AG04450 (cell line): ENCODE measurements around the gene SPON1. TPM values are rescaled to one million over a fixed set of nuclear protein-coding genes. Genes with fewer than 3 reads are reported as not detected.
"Not testable (repeated sequence)": the region's sequence is repeated elsewhere in the genome, so short reads cannot be mapped to it uniquely, and the experiment has no call there.

Experiments
- CTCF ChIA-PET: fragments of 300-600, 350-600 bp; formaldehyde crosslinking; extraction: SDS; loops from one replicate; lab custom pipeline; 2022; ENCODE audit warnings: antibody characterized with exemption, inconsistent platforms; lab: Charles Lee
- POLR2A ChIA-PET: fragments of 350-600 bp; formaldehyde crosslinking; extraction: SDS; loops from one replicate; lab custom pipeline; 2021; ENCODE audit warnings: antibody characterized with exemption, inconsistent platforms; lab: Yijun Ruan, JAX
- DNase-seq: peaks from one replicate; pipeline ENCODE4 v3.0.0-alpha.2; 2011; ENCODE audit warnings: low read depth, low spot score
- H3K27ac ChIP-seq: one replicate; pipeline ENCODE4 v1.5.1; 2012; ENCODE audit warnings: low read depth, low read length, control low read depth
- H3K27me3 ChIP-seq: one replicate; pipeline ENCODE4 v1.6.0; 2012; ENCODE audit warnings: low read length; ENCODE audit not compliant: control insufficient read depth, insufficient read depth
- H3K4me3 ChIP-seq: 2 replicates; pipeline ENCODE4 v1.5.1; 2011; ENCODE audit warnings: mild to moderate bottlenecking, low read depth, low read length, control low read depth
- H3K9me3 ChIP-seq: 2 replicates; pipeline ENCODE4 v1.5.1; 2012; ENCODE audit warnings: low read length; ENCODE audit not compliant: control insufficient read depth, insufficient read depth
- CTCF ChIP-seq: IDR thresholded peaks from 2 replicates; pipeline ENCODE4 v1.5.1; 2011; ENCODE audit warnings: low read depth, low read length, control low read depth, inconsistent platforms
- polyA plus RNA-seq: library from polyadenylated mRNA; depleted of rRNA; stranded (reverse); fragments of >200 nt; gene quantifications from 2 replicates; pipeline ENCODE4 v1.2.3, GENCODE V29; 2011

Gene SPON1
- polyA plus RNA-seq, 1 experiment: 0.53 TPM

DNA sequence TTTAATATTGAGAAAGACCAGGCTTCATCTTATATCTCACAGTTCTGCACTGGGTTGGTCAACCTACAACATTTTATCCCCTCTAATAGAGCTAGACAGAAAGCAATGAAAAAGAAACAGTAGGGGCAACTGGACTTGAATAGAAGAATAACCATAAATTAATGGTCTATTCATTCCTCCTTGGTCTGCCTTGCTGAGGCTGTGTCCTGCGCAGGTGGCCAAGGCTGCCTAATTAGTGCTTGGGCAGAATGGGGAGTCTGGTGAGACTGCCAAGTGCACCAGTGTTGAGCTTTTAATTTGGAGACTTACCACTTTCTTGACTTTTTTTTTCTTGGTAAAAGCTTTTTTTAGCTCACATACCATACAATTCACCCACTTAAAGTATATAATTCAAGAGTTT is 35.0 kb upstream of the SPON1 start:
- TF ChIP-seq CTCF: no peak
- CTCF ChIA-PET: interaction anchor here (1.2 kb wide), 1 partner anchor 221 kb away, joined by 4 read pairs; no protein-coding TSS in a partner anchor
- no peak for DNase-seq
- no peaks in the 10 kb centered on the region for H3K9me3 ChIP-seq
- H3K4me3 ChIP-seq: no peak overlapping the region
- POLR2A ChIA-PET: no interaction called here
- H3K27me3 ChIP-seq: peaks cover 17% of the 10 kb centered on the region
- H3K27ac ChIP-seq: no peak overlapping the region

DNA sequence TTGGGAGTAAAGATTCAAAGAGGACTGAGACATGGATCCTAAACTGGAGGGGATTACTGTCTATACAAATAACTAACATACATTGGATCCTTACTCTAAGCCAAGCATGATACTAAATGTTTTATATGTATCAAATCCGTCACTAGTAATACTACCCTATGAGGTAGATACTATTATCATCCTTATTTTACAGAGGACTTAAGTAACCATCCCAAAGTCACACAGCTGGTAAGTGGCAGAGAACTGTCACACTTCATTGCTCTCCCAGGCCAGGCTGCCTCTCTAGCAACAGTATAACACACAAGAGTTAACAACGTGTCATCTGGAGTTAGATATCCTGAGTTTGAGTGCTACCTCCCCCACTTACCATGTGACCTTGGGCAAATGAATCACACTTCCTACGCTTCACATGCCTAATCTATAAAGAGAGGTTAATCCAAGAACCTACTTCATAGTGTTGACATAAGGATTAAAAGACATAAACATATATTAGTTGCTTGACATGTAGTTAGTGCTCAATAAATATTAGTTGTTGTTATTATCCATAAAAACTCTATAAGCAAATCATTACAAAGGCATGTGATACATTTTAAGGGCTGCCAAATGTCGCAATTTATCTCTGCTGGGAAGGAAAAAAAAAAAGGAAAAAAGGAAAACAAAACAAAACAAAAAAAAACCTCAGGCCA is 33.8 kb upstream of the SPON1 start:
- Histone ChIP-seq H3K4me3 (no peak overlapping the region), H3K27ac (no peak overlapping the region), H3K9me3 (no peaks in the 10 kb centered on the region), H3K27me3 (peaks cover 11% of the 10 kb centered on the region)
- CTCF ChIA-PET: no interaction called here
- TF ChIP-seq CTCF: no peak
- POLR2A ChIA-PET: no interaction called here
- DNase-seq: no peak

GRCh38 chr11:13929395-13929891 is 33.1 kb upstream of the SPON1 start:
- Histone ChIP-seq H3K27ac (no peak overlapping the region), H3K9me3 (no peaks in the 10 kb centered on the region), H3K27me3 (peaks cover 11% of the 10 kb centered on the region), H3K4me3 (no peak overlapping the region)
- ChIA-PET CTCF (interaction anchor here (0.9 kb wide), 1 partner anchor 220 kb away, joined by 3 read pairs; no protein-coding TSS in a partner anchor), POLR2A (no interaction called here)
- no peak for DNase-seq
- no peak for TF ChIP-seq CTCF

DNA sequence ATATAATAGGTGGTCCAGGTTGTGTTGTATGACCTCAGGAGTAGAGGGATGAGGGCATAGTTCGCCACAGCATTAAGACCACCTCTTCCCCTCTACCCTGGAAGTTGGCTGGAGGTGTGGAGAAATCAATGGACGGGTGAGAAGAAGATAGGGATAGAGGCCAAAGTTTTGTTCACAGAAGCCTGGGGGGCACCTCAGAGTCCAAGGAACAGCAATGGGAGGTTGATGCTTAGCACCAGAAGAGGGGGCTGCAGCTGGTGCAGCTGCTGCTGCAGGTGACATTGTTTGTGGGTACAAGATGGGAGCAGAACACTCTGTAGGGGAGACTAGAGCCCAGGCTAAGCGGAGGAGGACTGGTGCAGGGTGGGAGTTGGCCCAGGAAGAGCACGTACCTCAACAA is 31.2 kb upstream of the SPON1 start:
- H3K27me3 ChIP-seq: peaks cover 11% of the 10 kb centered on the region
- ChIA-PET POLR2A (no interaction called here), CTCF (no interaction called here)
- no peak for TF ChIP-seq CTCF
- H3K9me3 ChIP-seq: no peaks in the 10 kb centered on the region
- no peak for DNase-seq
- H3K27ac ChIP-seq: no peak overlapping the region
- no peak overlapping the region for H3K4me3 ChIP-seq

GRCh38 chr11:13937154-13937553 is 25.4 kb upstream of the SPON1 start:
- H3K9me3 ChIP-seq, H3K27ac ChIP-seq, H3K4me3 ChIP-seq, DNase-seq, CTCF ChIA-PET, H3K27me3 ChIP-seq, POLR2A ChIA-PET: not testable (repeated sequence)

DNA sequence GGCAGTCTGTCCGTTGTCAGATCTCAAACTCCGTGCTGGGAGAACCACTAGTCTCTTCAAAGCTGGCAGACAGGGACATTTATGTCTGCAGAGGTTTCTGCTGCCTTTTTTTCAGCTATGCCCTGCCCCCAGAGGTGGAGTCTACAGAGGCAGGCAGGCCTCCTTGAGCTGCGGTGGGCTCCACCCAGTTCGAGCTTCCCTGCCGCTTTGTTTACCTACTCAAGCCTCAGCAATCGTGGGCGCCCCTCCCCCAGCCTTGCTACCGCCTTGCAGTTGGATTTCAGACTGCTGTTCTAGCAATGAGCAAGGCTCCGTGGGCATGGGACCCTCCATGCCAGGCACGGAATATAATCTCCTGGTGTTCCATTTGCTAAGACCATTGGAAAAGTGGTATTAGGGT is 23.7 kb upstream of the SPON1 start:
- H3K27me3 ChIP-seq, H3K9me3 ChIP-seq, POLR2A ChIA-PET, H3K27ac ChIP-seq, CTCF ChIA-PET, H3K4me3 ChIP-seq, DNase-seq: not testable (repeated sequence)
